ENCODE measurements around the gene ACTR1B.
A peak's percentile ranks its signal among the peaks of the same experiment; 100 is the strongest.
"Not testable (repeated sequence)": the region's sequence is repeated elsewhere in the genome, so short reads cannot be mapped to it uniquely, and the experiment has no call there.

ACTR1B gene

DNA sequence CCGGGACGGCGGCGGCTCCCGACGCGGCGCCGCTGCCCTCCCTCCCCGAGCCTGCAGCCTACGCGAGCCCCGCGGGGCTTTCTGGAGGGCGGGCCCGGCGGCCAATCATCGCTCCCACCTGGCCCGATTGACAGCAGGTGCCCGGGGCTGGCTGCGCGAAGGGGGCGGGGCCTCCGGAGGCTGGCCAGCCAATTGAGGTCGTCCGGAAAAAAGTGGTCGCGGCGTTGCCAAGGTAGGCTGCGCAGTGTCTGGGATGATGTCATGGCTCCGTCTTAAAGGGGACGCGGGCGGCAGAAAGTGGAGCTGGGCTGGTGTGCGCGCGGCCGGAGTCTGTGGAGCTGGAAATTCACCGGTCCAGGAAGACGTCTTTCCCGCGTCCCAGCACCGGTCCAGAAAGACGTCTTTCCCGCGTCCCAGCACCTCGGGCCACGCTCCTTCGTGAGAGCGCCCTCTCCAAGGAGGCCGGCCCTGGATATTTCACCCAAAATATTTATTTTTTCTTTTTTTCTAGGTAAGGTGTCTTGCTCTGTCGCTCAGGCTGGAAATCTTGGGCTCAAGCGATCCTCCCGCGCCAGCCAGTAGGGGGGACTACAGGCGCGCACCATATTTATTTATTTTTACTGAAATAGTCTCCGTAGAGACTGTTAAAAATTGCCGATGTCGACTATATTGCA is at the start of gene ACTR1B:
Gene ACTR1B (minus strand): TSS at position 83 of the 674 bp plus-strand sequence. CDS start 154 bp downstream, outside the sequence.
- H3K4me3 ChIP-seq (ENCODE audit: low read depth, low read length) = peak within 1 kb of the TSS; percentile 84
- peak; percentile 62; the same call in 1 of the 2 replicates for TF ChIP-seq MYC (IDR thresholded peaks at IDR 0.05; ENCODE audit: low read depth, low read length)
- TF ChIP-seq, protein P1, sequence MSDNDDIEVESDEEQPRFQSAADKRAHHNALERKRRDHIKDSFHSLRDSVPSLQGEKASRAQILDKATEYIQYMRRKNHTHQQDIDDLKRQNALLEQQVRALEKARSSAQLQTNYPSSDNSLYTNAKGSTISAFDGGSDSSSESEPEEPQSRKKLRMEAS (IDR thresholded peaks at IDR 0.05; ENCODE audit: low read depth, low read length) = peak; percentile 27; the same call in 1 of the 2 replicates
- TF ChIP-seq, protein P2, sequence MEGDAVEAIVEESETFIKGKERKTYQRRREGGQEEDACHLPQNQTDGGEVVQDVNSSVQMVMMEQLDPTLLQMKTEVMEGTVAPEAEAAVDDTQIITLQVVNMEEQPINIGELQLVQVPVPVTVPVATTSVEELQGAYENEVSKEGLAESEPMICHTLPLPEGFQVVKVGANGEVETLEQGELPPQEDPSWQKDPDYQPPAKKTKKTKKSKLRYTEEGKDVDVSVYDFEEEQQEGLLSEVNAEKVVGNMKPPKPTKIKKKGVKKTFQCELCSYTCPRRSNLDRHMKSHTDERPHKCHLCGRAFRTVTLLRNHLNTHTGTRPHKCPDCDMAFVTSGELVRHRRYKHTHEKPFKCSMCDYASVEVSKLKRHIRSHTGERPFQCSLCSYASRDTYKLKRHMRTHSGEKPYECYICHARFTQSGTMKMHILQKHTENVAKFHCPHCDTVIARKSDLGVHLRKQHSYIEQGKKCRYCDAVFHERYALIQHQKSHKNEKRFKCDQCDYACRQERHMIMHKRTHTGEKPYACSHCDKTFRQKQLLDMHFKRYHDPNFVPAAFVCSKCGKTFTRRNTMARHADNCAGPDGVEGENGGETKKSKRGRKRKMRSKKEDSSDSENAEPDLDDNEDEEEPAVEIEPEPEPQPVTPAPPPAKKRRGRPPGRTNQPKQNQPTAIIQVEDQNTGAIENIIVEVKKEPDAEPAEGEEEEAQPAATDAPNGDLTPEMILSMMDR (IDR thresholded peaks at IDR 0.05; ENCODE audit: low read depth, low read length) = peak; percentile 50
- peak; percentile 57 for TF ChIP-seq POLR2A (IDR thresholded peaks at IDR 0.05; ENCODE audit: extremely low read depth, insufficient read length)
- DNase-seq (ENCODE audit: low read depth) = peak; percentile 99

DNA sequence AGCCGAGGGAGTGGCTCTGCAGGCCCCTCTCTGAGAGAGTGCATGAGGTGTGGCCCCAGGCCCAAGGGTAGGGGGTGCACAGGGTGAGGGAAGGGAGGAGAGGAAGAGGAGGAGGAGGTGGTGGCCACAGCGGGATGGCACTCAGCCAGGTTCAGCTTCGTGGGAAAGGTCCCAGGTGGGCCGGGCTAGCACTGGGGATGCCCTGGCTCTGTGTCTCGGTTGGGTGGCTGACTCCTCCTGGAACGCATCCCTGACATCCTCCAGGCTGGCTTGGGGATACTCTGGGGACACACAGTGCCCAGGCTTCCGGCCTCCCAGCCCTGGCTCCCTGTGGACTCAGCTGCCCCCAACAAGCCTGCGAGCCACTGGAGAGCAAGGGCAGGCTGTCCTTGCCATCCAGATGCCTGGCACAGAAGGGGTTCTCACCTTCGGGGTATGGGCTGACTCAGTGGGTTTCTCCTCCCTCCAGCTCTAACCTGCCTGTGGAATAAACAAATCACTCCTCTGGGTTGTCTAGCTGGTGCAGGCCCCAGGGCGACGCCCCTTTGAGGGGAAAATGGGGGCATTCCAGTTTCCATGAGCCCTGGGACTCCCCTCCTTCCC is 49.0 kb upstream of the ACTR1B start:
- TF ChIP-seq, protein P1 (IDR thresholded peaks at IDR 0.05; ENCODE audit: low read depth, low read length) = no peak
- TF ChIP-seq MYC (IDR thresholded peaks at IDR 0.05; ENCODE audit: low read depth, low read length) (no peak), POLR2A (IDR thresholded peaks at IDR 0.05; ENCODE audit: extremely low read depth, insufficient read length) (no peak)
- TF ChIP-seq, protein P2 (IDR thresholded peaks at IDR 0.05; ENCODE audit: low read depth, low read length) = no peak
- DNase-seq (ENCODE audit: low read depth) = no peak
- no peak overlapping the region for H3K4me3 ChIP-seq (ENCODE audit: low read depth, low read length)

DNA sequence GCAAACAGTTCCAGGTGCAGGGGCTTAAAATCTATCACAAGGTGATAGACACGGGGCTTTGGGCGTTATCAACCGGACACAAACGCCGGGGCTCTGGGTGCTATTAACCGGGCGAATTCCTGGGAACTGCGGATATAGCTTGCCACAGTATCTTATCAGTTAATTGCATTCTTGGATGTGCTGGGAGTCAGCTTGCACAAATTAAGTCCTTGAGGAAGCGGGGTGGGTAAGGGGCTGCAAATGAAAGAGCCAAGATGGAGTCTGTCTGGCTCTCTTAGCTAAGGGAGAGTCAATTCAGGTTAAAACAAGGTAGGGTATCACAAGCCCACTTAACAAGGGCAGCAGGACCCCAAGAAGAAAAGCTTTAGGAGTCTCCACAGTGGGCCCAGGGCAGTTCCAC is 48.3 kb upstream of the ACTR1B start:
- H3K4me3 ChIP-seq (ENCODE audit: low read depth, low read length); DNase-seq (ENCODE audit: low read depth): not testable (repeated sequence)

DNA sequence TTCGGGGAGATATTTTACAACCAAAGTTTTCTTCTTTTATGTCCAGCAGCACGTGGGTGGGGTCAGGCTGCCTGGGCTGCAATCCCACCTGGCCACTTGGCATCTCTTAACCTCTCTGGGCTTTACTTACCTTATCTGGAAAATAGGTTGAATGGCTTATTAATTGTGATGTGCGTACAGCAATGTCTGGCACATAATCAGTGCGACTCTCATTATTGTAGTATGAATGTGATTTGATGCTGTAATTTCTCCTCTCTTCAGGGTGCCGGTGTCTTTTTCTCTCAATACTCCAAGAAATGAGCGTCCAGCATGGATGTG is 47.5 kb upstream of the ACTR1B start:
- no peak overlapping the region for H3K4me3 ChIP-seq (ENCODE audit: low read depth, low read length)
- TF ChIP-seq, protein P1 (IDR thresholded peaks at IDR 0.05; ENCODE audit: low read depth, low read length) = no peak
- DNase-seq (ENCODE audit: low read depth) = no peak

DNA sequence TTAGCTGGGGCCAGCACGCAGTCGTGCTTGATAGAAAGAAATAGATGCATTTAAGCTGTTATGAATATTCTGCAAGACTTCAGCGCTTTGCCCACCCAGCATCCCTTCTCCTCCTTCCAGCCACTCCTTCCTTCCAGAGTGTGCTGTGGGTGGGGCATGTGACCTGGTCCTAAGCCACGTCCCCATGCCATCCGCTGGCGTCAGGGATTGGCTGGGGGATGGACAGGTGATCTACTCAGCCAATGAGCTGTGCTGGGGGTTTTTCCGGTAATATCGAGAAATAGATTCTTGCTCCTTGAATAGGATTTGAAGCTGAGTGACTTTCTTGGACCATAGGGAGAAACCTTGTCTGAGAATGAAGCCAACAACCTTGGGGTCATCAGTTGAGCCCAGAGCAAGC is 44.8 kb upstream of the ACTR1B start:
- no peak for DNase-seq (ENCODE audit: low read depth)
- TF ChIP-seq, protein P2 (IDR thresholded peaks at IDR 0.05; ENCODE audit: low read depth, low read length) = no peak
- TF ChIP-seq MYC (IDR thresholded peaks at IDR 0.05; ENCODE audit: low read depth, low read length) (no peak), POLR2A (IDR thresholded peaks at IDR 0.05; ENCODE audit: extremely low read depth, insufficient read length) (no peak)
- TF ChIP-seq, protein P1 (IDR thresholded peaks at IDR 0.05; ENCODE audit: low read depth, low read length) = no peak
- no peak overlapping the region for H3K4me3 ChIP-seq (ENCODE audit: low read depth, low read length)

DNA sequence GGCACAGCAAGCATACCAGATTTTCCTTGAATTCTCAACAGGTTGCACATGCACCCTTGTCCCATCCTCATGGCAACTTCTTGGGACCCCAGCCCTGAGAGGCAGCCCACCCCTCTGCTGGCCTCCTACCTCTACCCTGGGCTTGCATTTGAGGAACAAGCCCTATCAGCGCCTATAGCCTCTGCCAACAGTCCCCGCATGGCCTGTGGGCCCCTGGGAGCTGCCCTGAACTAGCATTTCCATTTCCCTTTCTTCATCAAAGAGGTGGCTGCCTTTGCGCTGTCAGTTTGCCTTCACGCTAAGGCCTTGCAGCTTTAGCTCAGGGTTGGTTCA is 44.2 kb upstream of the ACTR1B start:
- TF ChIP-seq, protein P1 (IDR thresholded peaks at IDR 0.05; ENCODE audit: low read depth, low read length) = no peak
- TF ChIP-seq, protein P2 (IDR thresholded peaks at IDR 0.05; ENCODE audit: low read depth, low read length) = no peak
- no peak for TF ChIP-seq POLR2A (IDR thresholded peaks at IDR 0.05; ENCODE audit: extremely low read depth, insufficient read length)
- no peak for TF ChIP-seq MYC (IDR thresholded peaks at IDR 0.05; ENCODE audit: low read depth, low read length)
- DNase-seq (ENCODE audit: low read depth) = peak; percentile 74
- no peak overlapping the region for H3K4me3 ChIP-seq (ENCODE audit: low read depth, low read length)

All from NB4 (cell line).